22Rv1 (cell line): ENCODE results near the gene CCDC91.
A peak's percentile ranks its signal among the peaks of the same experiment; 100 is the strongest.

Experiments used
- H3K27ac ChIP-seq: fragments of 450-650 bp; 2 replicates; pipeline ENCODE4 v1.5.1; 2017
- CTCF ChIP-seq: fragments of 450-650 bp; IDR thresholded peaks from 2 replicates; pipeline ENCODE4 v1.5.1; 2017; ENCODE audit warnings: mild to moderate bottlenecking
- ZFX ChIP-seq: fragments of 450-650 bp; IDR thresholded peaks from 2 replicates; pipeline ENCODE4 v1.6.1; 2017; ENCODE audit warnings: antibody characterized with exemption, borderline replicate concordance

CCDC91 gene

DNA sequence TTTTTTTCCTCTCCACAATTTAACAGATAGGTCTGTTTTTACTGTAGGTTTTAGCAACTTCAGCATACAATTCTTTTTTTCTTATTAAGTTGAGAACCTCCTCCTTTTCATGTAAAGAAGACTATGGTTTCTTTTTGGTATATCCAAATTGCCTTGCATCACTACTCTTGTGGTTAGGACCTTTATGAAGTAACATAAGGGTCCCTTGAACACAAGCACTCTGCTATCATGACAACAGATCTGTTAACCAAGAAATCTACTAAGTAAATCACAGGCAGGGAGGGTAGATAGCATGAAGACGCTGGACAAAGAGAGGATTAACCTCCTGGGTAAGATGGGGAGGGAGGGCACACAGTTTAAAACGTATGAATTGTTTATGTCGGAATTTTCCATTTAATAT lies 380.6 kb downstream of the CCDC91 start:
- no peak overlapping the region for H3K27ac ChIP-seq

DNA sequence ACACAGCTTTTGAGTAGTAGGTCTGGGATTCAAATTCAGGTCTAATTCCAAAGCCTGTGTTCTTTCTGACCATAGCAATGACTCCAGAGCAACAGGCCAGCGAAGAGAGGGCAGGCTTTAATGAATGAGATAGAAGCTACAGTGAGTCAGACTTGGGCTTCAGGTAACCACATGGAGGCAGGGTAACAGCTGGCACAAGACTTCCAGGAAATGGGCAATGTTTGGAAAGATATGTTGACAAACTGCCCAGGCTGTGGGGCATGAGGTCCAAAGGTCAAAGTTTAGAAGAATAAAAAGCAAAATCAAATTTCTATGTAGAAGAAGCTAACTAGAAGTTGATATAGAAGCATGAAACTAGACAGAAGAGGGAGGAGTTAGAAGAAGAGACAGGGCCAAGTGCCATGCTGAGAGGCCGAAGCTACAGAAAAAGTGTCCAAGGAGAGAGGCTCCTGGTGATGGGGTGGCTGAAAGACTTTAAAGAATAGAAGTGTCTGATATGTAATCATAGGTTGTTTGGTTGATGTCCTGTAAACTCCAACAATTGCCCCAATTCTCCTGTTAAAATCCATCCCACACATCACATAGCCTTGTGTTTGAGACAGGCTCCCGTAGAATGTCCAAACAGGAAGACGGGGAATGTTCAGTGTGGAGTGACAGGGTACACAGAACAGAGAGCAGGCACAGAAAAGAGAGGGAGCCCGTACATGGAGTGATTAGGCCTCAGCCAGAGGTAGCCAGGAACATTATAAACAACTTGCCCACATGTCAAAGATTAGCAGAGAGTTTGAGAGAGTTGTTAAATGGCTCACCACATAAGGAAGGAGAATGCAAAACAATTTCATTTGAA lies 384.7 kb downstream of the CCDC91 start:
- no peak overlapping the region for H3K27ac ChIP-seq
- TF ChIP-seq ZFX: no peak
- TF ChIP-seq CTCF: no peak

More for the DNA sequence above, 380.6 kb downstream of the CCDC91 start:
- no peak for TF ChIP-seq ZFX
- no peak for TF ChIP-seq CTCF

GRCh38 chr12:28575593-28576205 lies 385.4 kb downstream of the CCDC91 start:
- no peak for TF ChIP-seq ZFX
- no peak for TF ChIP-seq CTCF
- H3K27ac ChIP-seq: no peak overlapping the region

DNA sequence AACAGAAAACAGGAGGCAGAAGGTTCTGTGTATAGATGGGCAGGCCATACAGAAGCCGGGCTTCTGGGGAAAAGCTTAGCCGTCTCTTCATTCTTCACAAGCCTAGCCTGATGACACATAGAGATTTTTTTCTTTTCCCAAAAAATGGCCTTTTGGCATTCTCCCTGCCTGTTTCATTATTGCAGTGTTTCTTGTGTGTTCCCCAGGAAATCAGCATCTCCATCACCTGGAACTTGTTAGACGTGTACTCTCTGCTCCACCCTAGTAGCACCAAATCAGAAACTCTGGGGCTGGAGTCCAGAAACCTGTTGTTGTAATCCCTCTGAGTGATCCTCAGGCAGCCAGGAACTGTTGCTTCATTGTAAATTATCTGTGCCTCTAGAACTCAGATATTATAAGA lies 388.1 kb downstream of the CCDC91 start:
- no peak overlapping the region for H3K27ac ChIP-seq

DNA sequence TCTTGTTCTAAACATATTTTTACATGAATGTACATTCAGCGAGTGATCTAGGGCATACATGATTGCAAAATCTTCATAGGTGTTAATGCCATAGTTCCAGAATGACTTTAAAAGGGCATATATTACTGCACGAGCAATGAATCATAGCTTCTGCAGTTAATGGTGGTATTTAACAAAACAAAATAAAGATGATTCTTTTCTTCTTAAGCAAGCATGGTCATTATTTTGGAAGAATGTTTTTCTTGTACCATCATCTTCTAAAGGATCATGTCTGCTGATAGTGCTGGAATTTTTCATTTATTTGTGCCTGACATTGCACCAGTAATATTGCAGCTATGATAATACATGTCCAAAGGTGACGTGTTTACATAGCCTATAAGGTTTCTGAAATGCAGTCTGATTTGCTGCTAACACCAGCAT lies 388.6 kb downstream of the CCDC91 start:
- no peak overlapping the region for H3K27ac ChIP-seq
- no peak for TF ChIP-seq CTCF

More for the DNA sequence above, 388.1 kb downstream of the CCDC91 start:
- TF ChIP-seq CTCF: no peak
- no peak for TF ChIP-seq ZFX

DNA sequence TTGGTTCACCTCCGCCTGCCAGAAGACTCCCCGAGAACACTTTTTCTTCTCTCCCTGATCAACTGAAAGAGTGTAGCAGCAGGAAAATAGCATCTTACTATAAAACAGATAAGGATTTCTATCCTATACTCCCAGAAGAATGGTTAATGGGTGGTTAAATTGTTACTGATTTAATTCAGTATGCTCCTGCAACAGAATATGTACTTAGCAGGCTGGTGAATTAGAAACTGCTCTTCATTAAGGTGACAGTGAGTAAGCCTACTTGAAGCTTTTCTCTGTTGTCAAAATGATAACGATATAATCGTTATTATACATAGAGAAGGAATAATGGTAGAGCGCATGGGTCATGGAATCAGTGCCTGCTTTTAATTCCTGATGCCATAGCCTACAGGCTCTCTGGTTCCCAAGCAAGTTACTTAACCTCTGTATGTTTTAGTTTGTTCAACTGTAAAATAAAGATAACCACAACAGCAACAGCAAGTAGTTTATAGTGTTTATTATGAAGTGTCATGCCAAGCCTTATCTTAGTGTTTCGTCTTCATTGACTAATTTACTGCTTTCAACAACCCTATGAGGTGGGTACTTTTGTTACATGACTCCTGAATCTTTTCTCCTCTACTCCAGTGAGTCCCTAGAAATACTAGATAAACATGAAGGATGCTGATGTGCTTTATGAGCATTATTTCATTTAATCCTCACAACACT lies 392.6 kb downstream of the CCDC91 start:
- no peak overlapping the region for H3K27ac ChIP-seq
- no peak for TF ChIP-seq ZFX
- TF ChIP-seq CTCF: no peak

GRCh38 chr12:28583701-28584261 lies 393.5 kb downstream of the CCDC91 start:
- peak; percentile 57 for TF ChIP-seq CTCF
- TF ChIP-seq ZFX: no peak
- H3K27ac ChIP-seq: no peak overlapping the region
